Activated CD4-positive, alpha-beta T cell treated with anti-CD3 and anti-CD28 coated beads, Interleukin-2, amount 50 U/mL, for 24 hours (primary cell): ENCODE results near the gene NRF1.

ENCODE experiments used
- DNase-seq, 2 donors: peaks; one replicate each; pipeline ENCODE4 v3.0.0-alpha.2; 2020; ENCODE audit warnings: low read depth in 1 of 2, low spot score in 1 of 2

Gene NRF1

GRCh38 chr7:129799350-129799955 is 187.9 kb downstream of the NRF1 start:
- no peak for DNase-seq

DNA sequence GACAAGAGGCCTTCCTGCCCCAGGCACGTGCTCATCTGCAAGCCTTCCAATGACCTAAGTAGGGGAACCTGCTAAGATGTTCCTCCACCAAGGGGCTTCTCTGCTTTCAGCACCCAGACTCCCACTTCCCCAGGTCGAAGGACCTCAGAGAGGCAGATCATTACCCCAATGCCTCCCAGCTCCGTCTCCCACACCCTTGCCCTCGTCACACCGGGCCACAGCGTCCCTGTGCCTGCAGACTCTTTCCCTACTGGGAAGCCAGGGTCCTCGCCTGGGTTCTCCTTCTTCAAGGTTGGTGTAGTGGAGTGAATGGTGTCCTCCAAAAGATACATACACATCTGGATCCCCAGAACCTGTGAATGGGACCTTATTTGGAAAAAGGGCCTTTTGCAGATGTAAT is 189.4 kb downstream of the NRF1 start:
- DNase-seq, result no peak

GRCh38 chr7:129801882-129802281 is 190.4 kb downstream of the NRF1 start:
- no peak for DNase-seq

- no peak for DNase-seq
Measured at GRCh38 chr7:129803546-129804081, 192.1 kb downstream of the NRF1 start.

GRCh38 chr7:129804111-129804889 is 192.8 kb downstream of the NRF1 start:
- DNase-seq, result no peak

GRCh38 chr7:129804890-129805719 is 193.6 kb downstream of the NRF1 start:
- no peak for DNase-seq
